B cell (primary cell): ENCODE results near the gene SCN4B. TPM values are rescaled to one million over a fixed set of nuclear protein-coding genes. Genes with fewer than 3 reads are reported as not detected.

ENCODE experiments used
- ATAC-seq: fragments of 200-7000 bp; cut with Tn5 transposase; one replicate; pipeline ENCODE4 v1.10.0; 2021; ENCODE audit warnings: low read depth, mild to moderate bottlenecking, moderate number of reproducible peaks, moderate library complexity
- CTCF ChIA-PET: fragments of 350-600 bp; sonication (Branson Sonifier 250); formaldehyde crosslinking; loops from one replicate; lab custom pipeline; 2021; ENCODE audit warnings: antibody characterized with exemption, inconsistent platforms; lab: Charles Lee
- POLR2A ChIA-PET: fragments of 350-600 bp; sonication (Branson Sonifier 250); formaldehyde crosslinking; loops from one replicate; lab custom pipeline; 2021; ENCODE audit warnings: antibody characterized with exemption; lab: Charles Lee
- DNase-seq: peaks from one replicate; pipeline ENCODE4 v3.0.0; 2013
- H2AFZ ChIP-seq: 2 replicates; pipeline ENCODE4 v1.6.1; 2012; ENCODE audit warnings: mild to moderate bottlenecking, low read depth, low read length; ENCODE audit not compliant: insufficient read depth, poor library complexity, severe bottlenecking
- H3K27ac ChIP-seq, 2 donors: 1 replicate in 1 of 2; 2 replicates in 1 of 2; pipeline ENCODE4 v1.5.1; 2012 to 2013; ENCODE audit warnings: low read length in 2 of 2, mild to moderate bottlenecking in 2 of 2, moderate library complexity in 1 of 2
- H3K27me3 ChIP-seq, 4 experiments: fragments of 200-600 bp in 1 of 4; sonication (generic) in 1 of 4; replicated peaks in 1 of 4; 1 replicate in 2 of 4; 2 replicates in 2 of 4; pipeline versions ENCODE4 v1.6.1 to v1.7.0; 2013 to 2016; ENCODE audit warnings: low read length in 3 of 4, mild to moderate bottlenecking in 2 of 4, mixed read lengths in 1 of 4, moderate library complexity in 1 of 4; ENCODE audit not compliant: insufficient read depth in 4 of 4, control insufficient read depth in 3 of 4; ENCODE audit errors: control extremely low read depth in 1 of 4
- H3K36me3 ChIP-seq, 2 experiments: replicated peaks in 1 of 2; 1 replicate in 1 of 2; 2 replicates in 1 of 2; pipeline versions ENCODE4 v1.6.1 to v1.7.1; 2013; ENCODE audit warnings: low read length in 1 of 2; ENCODE audit not compliant: insufficient read depth in 2 of 2, control insufficient read depth in 1 of 2; ENCODE audit errors: control extremely low read depth in 1 of 2, extremely low read depth in 1 of 2
- H3K4me1 ChIP-seq, 2 donors: fragments of 200-600 bp in 1 of 2; sonication (generic) in 1 of 2; 1 replicate in 1 of 2; 2 replicates in 1 of 2; pipeline versions ENCODE4 v1.5.1 to v1.6.1; 2013 to 2017; ENCODE audit warnings: low read length in 2 of 2; ENCODE audit not compliant: control insufficient read depth in 2 of 2, insufficient read depth in 2 of 2
- H3K4me2 ChIP-seq: replicated peaks from 2 replicates; pipeline ENCODE3; 2012; ENCODE audit warnings: mild to moderate bottlenecking, low read depth, low read length; ENCODE audit not compliant: poor library complexity, severe bottlenecking
- H3K4me3 ChIP-seq, 5 experiments: fragments of 200-600 bp in 1 of 5; sonication (generic) in 1 of 5; 1 replicate in 3 of 5; 2 replicates in 2 of 5; pipeline versions ENCODE4 v1.5.1 to v1.7.0; 2011 to 2016; ENCODE audit warnings: low read length in 4 of 5, mild to moderate bottlenecking in 4 of 5, low read depth in 2 of 5, control low read depth in 1 of 5, moderate library complexity in 1 of 5; ENCODE audit not compliant: insufficient read depth in 1 of 5; ENCODE audit errors: control extremely low read depth in 1 of 5, extremely low read depth in 1 of 5
- H3K79me2 ChIP-seq: fragments of 200-600 bp; sonication (generic); one replicate; pipeline ENCODE4 v1.6.0; 2016; ENCODE audit warnings: low read length; ENCODE audit not compliant: control insufficient read depth, insufficient read depth
- H3K9ac ChIP-seq: fragments of 200-600 bp; sonication (generic); 2 replicates; pipeline ENCODE4 v1.6.1; 2017; ENCODE audit warnings: mild to moderate bottlenecking, low read length, moderate library complexity
- H3K9me3 ChIP-seq, 3 donors: one replicate each; pipeline versions ENCODE4 v1.6.1 to v1.7.1; 2013; ENCODE audit warnings: low read length in 2 of 3; ENCODE audit not compliant: control insufficient read depth in 2 of 3, insufficient read depth in 1 of 3; ENCODE audit errors: control extremely low read depth in 1 of 3
- H4K20me1 ChIP-seq: 2 replicates; pipeline ENCODE4 v1.6.0; 2012; ENCODE audit warnings: mild to moderate bottlenecking, low read length; ENCODE audit not compliant: insufficient read depth, control insufficient read depth, poor library complexity, severe bottlenecking
- H3K27ac Mint-ChIP-seq: one replicate; pipeline ENCODE4 v1.8.0; 2021; ENCODE audit warnings: mixed read lengths
- H3K27me3 Mint-ChIP-seq: one replicate; pipeline ENCODE4 v1.8.0; 2021; ENCODE audit warnings: mixed read lengths
- H3K4me1 Mint-ChIP-seq: one replicate; pipeline ENCODE4 v1.8.0; 2021; ENCODE audit warnings: mixed read lengths
- H3K4me3 Mint-ChIP-seq: one replicate; pipeline ENCODE4 v1.8.0; 2021; ENCODE audit warnings: mixed read lengths
- H3K9me3 Mint-ChIP-seq: one replicate; pipeline ENCODE4 v1.8.0; 2022; ENCODE audit warnings: mixed read lengths; ENCODE audit not compliant: insufficient read depth
- EZH2 ChIP-seq: IDR thresholded peaks from 2 replicates; pipeline ENCODE4 v1.6.1; 2012; ENCODE audit warnings: borderline replicate concordance, low read depth, mild to moderate bottlenecking, moderate library complexity, low read length; ENCODE audit not compliant: insufficient read depth, poor library complexity, severe bottlenecking
- WGBS: methylation state at CpG from one replicate; pipeline ENCODE4 v1.1.5; 2013; ENCODE audit warnings: missing lambda C conversion rate; ENCODE audit not compliant: insufficient coverage; 5-methylcytosine and 5-hydroxymethylcytosine counted together
- intact Hi-C: fragments of 100-400 bp; cut with micrococcal nuclease; formaldehyde crosslinking; loops from one replicate; pipeline ENCODE4 v1.10.0; 2022
- polyA plus RNA-seq: library from polyadenylated mRNA; depleted of rRNA; stranded (reverse); fragments of >200 nt; gene quantifications from 2 replicates; pipeline ENCODE4 v1.2.3, GENCODE V29; 2012
- total RNA-seq, 2 donors: library from RNA; stranded (reverse); fragments of 120-200 nt in 1 of 2; gene quantifications; 1 replicate in 1 of 2; 2 replicates in 1 of 2; pipeline versions ENCODE4 v1.2.3 to v1.2.4, GENCODE V29; 2013 to 2022
- TF ChIP-seq, protein P1 (sequence below): fragments of 200-600 bp; IDR thresholded peaks from one replicate; pipeline ENCODE4 v1.8.0; 2022; ENCODE audit warnings: antibody characterized with exemption, mild to moderate bottlenecking

SCN4B gene
- total and polyA plus RNA-seq, 2 donors (not counting 1 experiment from before 2014, with no cell fraction given) = not detected

DNA sequence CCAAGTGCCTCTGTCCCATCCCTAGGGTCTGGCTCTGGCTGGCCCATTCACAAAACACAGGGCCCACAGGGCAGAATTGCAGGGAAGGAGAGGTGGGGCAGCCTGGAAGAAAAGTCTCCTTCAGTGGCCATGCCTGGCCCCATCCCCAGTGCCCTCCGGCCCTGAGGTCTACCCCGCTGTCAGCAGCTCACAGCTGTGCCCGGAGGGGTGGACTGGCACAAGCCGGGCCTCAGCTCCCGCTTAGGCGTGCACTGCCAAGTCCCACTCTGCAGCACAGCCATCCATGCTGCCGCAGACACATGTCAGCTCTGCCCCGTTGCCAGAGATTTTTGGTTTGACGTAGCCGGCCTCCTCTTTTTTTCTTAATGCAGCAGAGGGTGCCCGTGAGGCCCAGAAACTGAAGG, 27.7 kb upstream of the SCN4B start:
- 15% methylated on average over 10 of the region's 11 CpGs for WGBS
- ChIA-PET CTCF (interaction anchor here (1.0 to 2.2 kb wide), 2 partner anchors 9 to 11 kb away, joined by 3 to 9 read pairs; no protein-coding TSS in a partner anchor), POLR2A (no interaction called here)
- H3K4me1 Mint-ChIP-seq = no peaks in the 10 kb centered on the region
- H3K4me3 ChIP-seq = no peak overlapping the region
- no peak overlapping the region for H3K27ac Mint-ChIP-seq
- no peak overlapping the region for H2AFZ ChIP-seq
- H3K9me3 Mint-ChIP-seq = no peaks in the 10 kb centered on the region
- no peak overlapping the region for H3K9ac ChIP-seq
- peaks cover 0 to 10% (median 0%) of the 10 kb centered on the region in 4 experiments for H3K27me3 ChIP-seq
- no peaks in the 10 kb centered on the region for H3K4me1 ChIP-seq
- H3K4me3 Mint-ChIP-seq = no peak overlapping the region
- no peak for ATAC-seq
- no peaks in the 10 kb centered on the region for H3K36me3 ChIP-seq
- H4K20me1 ChIP-seq = no peaks in the 10 kb centered on the region
- intact Hi-C loops = no loop called here
- H3K27ac ChIP-seq = no peak overlapping the region
- H3K4me2 ChIP-seq = no peak overlapping the region
- no peak for DNase-seq
- no peaks in the 10 kb centered on the region for H3K9me3 ChIP-seq
- TF ChIP-seq EZH2 = no peak
- TF ChIP-seq, protein P1, sequence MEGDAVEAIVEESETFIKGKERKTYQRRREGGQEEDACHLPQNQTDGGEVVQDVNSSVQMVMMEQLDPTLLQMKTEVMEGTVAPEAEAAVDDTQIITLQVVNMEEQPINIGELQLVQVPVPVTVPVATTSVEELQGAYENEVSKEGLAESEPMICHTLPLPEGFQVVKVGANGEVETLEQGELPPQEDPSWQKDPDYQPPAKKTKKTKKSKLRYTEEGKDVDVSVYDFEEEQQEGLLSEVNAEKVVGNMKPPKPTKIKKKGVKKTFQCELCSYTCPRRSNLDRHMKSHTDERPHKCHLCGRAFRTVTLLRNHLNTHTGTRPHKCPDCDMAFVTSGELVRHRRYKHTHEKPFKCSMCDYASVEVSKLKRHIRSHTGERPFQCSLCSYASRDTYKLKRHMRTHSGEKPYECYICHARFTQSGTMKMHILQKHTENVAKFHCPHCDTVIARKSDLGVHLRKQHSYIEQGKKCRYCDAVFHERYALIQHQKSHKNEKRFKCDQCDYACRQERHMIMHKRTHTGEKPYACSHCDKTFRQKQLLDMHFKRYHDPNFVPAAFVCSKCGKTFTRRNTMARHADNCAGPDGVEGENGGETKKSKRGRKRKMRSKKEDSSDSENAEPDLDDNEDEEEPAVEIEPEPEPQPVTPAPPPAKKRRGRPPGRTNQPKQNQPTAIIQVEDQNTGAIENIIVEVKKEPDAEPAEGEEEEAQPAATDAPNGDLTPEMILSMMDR = no peak
- no peaks in the 10 kb centered on the region for H3K79me2 ChIP-seq
- H3K27me3 Mint-ChIP-seq = peaks cover 36% of the 10 kb centered on the region

- H3K4me1 Mint-ChIP-seq = peaks cover under 1% of the 10 kb centered on the region
- ATAC-seq (no peak), DNase-seq (no peak)
- H3K9ac ChIP-seq = no peak overlapping the region
- WGBS = 95% methylated on average over 2 of the region's 4 CpGs
- H3K4me2 ChIP-seq = no peak overlapping the region
- H3K36me3 ChIP-seq = no peaks in the 10 kb centered on the region
- ChIA-PET CTCF (interaction anchor here (0.8 kb wide), 1 partner anchor 18 kb away, joined by 3 read pairs; no protein-coding TSS in a partner anchor), POLR2A (no interaction called here)
- no peak overlapping the region for H3K4me3 ChIP-seq
- H3K79me2 ChIP-seq = no peaks in the 10 kb centered on the region
- H3K4me3 Mint-ChIP-seq = no peak overlapping the region
- TF ChIP-seq EZH2 = no peak
- TF ChIP-seq, protein P1 = no peak
- intact Hi-C loops = no loop called here
- peaks cover 35% of the 10 kb centered on the region for H3K27me3 Mint-ChIP-seq
- no peaks in the 10 kb centered on the region for H4K20me1 ChIP-seq
- H2AFZ ChIP-seq = no peak overlapping the region
- no peaks in the 10 kb centered on the region for H3K9me3 ChIP-seq
- H3K27ac Mint-ChIP-seq = no peak overlapping the region
- no peak overlapping the region for H3K27ac ChIP-seq
- peaks cover 0 to 11% (median 0%) of the 10 kb centered on the region in 4 experiments for H3K27me3 ChIP-seq
- no peaks in the 10 kb centered on the region for H3K9me3 Mint-ChIP-seq
- peaks cover 0 to 1% of the 10 kb centered on the region in 2 donors for H3K4me1 ChIP-seq
Observed at GRCh38 chr11:118176778-118177134, 24.1 kb upstream of the SCN4B start.
